NCI-H1417 treated with DMSO at 0.1 percent for 48 hours (cell line): ENCODE data around the gene SIRPG.
"Not testable (repeated sequence)": the region's sequence is repeated elsewhere in the genome, so short reads cannot be mapped to it uniquely, and the experiment has no call there.

ENCODE experiments used
- DNase-seq: peaks from one replicate; lab custom pipeline; 2025; lab: John Stamatoyannopoulos, UW

SIRPG gene

GRCh38 chr20:1635291-1635979, 22.1 kb downstream of the SIRPG start:
- DNase-seq: no peak

GRCh38 chr20:1633535-1633934, 24.0 kb downstream of the SIRPG start:
- DNase-seq: no peak

- no peak for DNase-seq
Observed at GRCh38 chr20:1632178-1632577, 25.4 kb downstream of the SIRPG start.

- no peak for DNase-seq
Observed at GRCh38 chr20:1631309-1632151, 26.0 kb downstream of the SIRPG start.

- no peak for DNase-seq
Observed at GRCh38 chr20:1630186-1630585, 27.4 kb downstream of the SIRPG start.

- no peak for DNase-seq
Observed at GRCh38 chr20:1629321-1629720, 28.3 kb downstream of the SIRPG start.

GRCh38 chr20:1628621-1629020, 29.0 kb downstream of the SIRPG start:
- DNase-seq: no peak

- DNase-seq: no peak
Observed at GRCh38 chr20:1627200-1627550, 30.4 kb downstream of the SIRPG start.

GRCh38 chr20:1626528-1627199, 30.9 kb downstream of the SIRPG start:
- DNase-seq: no peak

- DNase-seq: no peak
Observed at GRCh38 chr20:1625083-1625690, 32.4 kb downstream of the SIRPG start.

- DNase-seq: no peak
Observed at GRCh38 chr20:1623501-1624205, 33.9 kb downstream of the SIRPG start.

GRCh38 chr20:1622450-1622849, 35.1 kb downstream of the SIRPG start:
- no peak for DNase-seq

GRCh38 chr20:1621316-1621715, 36.3 kb downstream of the SIRPG start:
- DNase-seq: no peak

- DNase-seq: no peak
Observed at GRCh38 chr20:1619861-1620444, 37.6 kb downstream of the SIRPG start, which contains the start of gene SIRPB1. Gene SIRPB1 (minus strand): TSS chr20:1620009. CDS start chr20:1619944, 65 bp downstream.

GRCh38 chr20:1618954-1619540, 38.5 kb downstream of the SIRPG start:
- DNase-seq: no peak

- no peak for DNase-seq
Observed at GRCh38 chr20:1618479-1618878, 39.1 kb downstream of the SIRPG start.

GRCh38 chr20:1616858-1617434, 40.6 kb downstream of the SIRPG start:
- no peak for DNase-seq

GRCh38 chr20:1610404-1610803, 47.2 kb downstream of the SIRPG start:
- not testable (repeated sequence) for DNase-seq

GRCh38 chr20:1608678-1609347, 48.8 kb downstream of the SIRPG start:
- DNase-seq: not testable (repeated sequence)

GRCh38 chr20:1600736-1601135, 56.8 kb downstream of the SIRPG start:
- DNase-seq: no peak
